Measurements from ENCODE around the gene RASIP1.
A peak's percentile ranks its signal among the peaks of the same experiment; 100 is the strongest.

The RASIP1 gene

DNA sequence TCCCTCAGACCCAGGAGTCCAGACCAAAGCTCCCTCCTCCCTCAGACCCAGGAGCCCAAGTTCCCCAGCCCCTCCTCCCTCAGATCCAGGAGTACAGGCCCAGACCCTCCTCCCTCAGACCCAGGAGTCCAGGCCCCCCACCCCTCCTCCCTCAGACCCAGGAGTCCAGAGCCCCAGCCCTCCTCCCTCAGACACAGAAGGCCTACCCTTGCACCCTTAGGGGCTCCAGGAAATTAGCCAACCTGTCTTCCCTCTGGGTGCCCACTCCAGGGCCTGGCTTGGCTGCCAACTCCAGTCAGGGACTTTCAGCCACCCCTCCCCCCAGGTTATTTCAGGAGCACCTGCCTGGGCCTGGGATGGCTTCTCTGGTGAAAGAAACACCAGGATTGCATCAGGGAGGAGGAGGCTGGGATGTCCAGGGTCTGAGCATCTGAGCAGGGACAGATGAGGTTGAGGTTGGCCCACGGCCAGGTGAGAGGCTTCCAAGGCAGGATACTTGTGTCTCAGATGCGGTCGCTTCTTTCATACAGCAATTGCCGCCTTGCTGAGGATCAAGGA is 14.8 kb upstream of the RASIP1 start, which contains the start of gene FGF21:
Gene FGF21 (plus strand): TSS at position 441 of the 558 bp plus-strand sequence. CDS start 713 bp downstream, outside the sequence.
- peaks cover 7% of the 10 kb centered on the region for H3K4me1 ChIP-seq (ENCODE audit: insufficient read depth, poor library complexity, severe bottlenecking)
- H3K27ac ChIP-seq (ENCODE audit: poor library complexity, severe bottlenecking), result no peak within 1 kb of the TSS
- H3K27me3 ChIP-seq (ENCODE audit: insufficient read depth, poor library complexity, severe bottlenecking), result no peaks in the 10 kb centered on the region
- ATAC-seq (ENCODE audit: low read depth) (no peak), DNase-seq (ENCODE audit: low spot score) (no peak)
- H3K9me3 ChIP-seq (ENCODE audit: severe bottlenecking), result no peaks in the 10 kb centered on the region
- H3K36me3 ChIP-seq (ENCODE audit: low read depth), result peaks cover 11% of the 10 kb centered on the region
- TF ChIP-seq, protein P1, sequence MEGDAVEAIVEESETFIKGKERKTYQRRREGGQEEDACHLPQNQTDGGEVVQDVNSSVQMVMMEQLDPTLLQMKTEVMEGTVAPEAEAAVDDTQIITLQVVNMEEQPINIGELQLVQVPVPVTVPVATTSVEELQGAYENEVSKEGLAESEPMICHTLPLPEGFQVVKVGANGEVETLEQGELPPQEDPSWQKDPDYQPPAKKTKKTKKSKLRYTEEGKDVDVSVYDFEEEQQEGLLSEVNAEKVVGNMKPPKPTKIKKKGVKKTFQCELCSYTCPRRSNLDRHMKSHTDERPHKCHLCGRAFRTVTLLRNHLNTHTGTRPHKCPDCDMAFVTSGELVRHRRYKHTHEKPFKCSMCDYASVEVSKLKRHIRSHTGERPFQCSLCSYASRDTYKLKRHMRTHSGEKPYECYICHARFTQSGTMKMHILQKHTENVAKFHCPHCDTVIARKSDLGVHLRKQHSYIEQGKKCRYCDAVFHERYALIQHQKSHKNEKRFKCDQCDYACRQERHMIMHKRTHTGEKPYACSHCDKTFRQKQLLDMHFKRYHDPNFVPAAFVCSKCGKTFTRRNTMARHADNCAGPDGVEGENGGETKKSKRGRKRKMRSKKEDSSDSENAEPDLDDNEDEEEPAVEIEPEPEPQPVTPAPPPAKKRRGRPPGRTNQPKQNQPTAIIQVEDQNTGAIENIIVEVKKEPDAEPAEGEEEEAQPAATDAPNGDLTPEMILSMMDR (IDR thresholded peaks at IDR 0.05; ENCODE audit: poor library complexity, severe bottlenecking), result no peak
- no peak within 1 kb of the TSS for H3K4me3 ChIP-seq (ENCODE audit: severe bottlenecking)

DNA sequence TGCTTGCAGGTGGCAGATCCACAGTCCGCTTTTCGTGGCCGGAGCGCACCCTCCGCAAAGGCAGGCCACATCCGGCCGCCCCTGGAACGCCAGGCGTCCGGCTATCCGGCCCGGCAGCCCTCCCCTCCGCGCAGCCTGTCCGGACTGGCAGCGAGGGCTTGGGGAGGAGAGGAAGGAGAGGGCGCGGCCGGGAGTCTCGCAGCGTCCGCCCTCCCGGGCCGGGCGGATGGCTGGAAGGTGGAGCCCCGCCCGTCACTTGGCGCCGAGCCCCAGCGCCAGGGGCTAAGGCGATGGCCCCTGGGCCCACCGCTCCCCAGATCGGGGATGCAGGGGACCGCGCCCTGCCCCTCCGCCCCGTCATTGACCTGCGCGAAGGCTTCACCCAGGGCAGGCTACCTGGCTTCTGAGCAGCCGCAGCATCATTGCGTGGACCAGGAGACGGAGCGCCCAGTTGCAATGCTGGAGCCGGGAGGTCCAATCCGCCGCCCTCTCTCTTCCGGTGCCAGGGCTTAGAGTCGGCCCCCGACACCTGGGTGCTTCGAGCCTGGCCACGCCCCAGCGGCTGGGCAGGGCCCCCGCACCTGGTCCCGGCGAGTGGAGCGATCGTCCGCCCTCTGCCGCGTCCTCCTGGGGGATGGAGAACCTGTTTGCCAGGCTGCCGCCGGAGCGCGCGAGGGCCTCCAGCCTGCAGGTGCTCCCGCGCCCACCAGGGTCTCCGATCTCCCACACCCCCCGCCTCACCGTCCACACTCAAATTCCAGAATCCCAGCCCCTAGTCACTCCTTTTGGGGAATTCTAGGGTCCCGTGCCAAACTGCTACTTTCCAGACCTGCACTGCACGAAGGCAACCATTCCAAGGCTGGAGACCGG is 12.3 kb upstream of the RASIP1 start, which contains the start of gene FUT1:
Gene FUT1 (minus strand): TSS at position 146 of the 870 bp plus-strand sequence. CDS start 1,360 bp downstream, outside the sequence.
- Histone ChIP-seq H3K9me3 (ENCODE audit: severe bottlenecking) (no peaks in the 10 kb centered on the region), H3K4me3 (ENCODE audit: severe bottlenecking) (peak within 1 kb of the TSS; percentile 65), H3K4me1 (ENCODE audit: insufficient read depth, poor library complexity, severe bottlenecking) (peaks cover 7% of the 10 kb centered on the region), H3K27me3 (ENCODE audit: insufficient read depth, poor library complexity, severe bottlenecking) (no peaks in the 10 kb centered on the region), H3K36me3 (ENCODE audit: low read depth) (peaks cover 31% of the 10 kb centered on the region), H3K27ac (ENCODE audit: poor library complexity, severe bottlenecking) (peak within 1 kb of the TSS; percentile 70)
- TF ChIP-seq, protein P1 (IDR thresholded peaks at IDR 0.05; ENCODE audit: poor library complexity, severe bottlenecking), result peak; percentile 9
- ATAC-seq (ENCODE audit: low read depth) (peak; percentile 89), DNase-seq (ENCODE audit: low spot score) (peak; percentile 94)

DNA sequence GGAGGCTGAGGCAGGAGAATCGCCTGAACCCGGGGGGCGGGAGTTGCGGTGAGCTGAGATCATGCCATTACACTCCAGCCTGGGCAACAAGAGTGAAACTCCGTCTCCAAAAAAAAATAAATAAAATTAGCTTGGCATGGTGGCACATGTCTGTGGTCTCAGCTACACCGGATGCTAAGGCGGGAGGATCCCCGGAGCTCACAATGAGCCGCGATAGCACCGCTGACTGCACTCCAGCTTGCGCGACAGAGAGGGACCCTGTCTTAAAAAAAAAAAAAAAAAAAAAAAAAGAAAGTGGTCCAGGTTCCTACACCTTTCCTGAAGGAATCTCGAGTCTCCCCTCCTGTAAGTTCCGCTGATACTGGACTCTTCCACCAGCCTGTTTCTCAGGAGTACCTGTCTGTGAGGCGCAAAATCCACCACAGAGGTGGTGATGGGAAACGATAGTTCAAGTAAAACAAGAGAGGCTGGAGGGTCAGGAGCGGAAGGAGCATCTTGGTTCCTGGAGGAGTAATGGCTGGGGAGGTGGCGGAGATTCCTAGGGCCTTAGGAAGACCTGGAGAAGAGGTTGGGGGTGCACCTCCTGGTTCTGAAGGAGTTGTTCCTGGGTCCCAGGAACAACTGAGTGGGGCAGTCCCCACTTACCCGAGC is 11.6 kb upstream of the RASIP1 start:
- H3K4me3 ChIP-seq (ENCODE audit: severe bottlenecking), result peak overlapping the region; percentile 65
- peaks cover 7% of the 10 kb centered on the region for H3K4me1 ChIP-seq (ENCODE audit: insufficient read depth, poor library complexity, severe bottlenecking)
- H3K9me3 ChIP-seq (ENCODE audit: severe bottlenecking), result no peaks in the 10 kb centered on the region
- peak overlapping the region; percentile 70 for H3K27ac ChIP-seq (ENCODE audit: poor library complexity, severe bottlenecking)
- no peaks in the 10 kb centered on the region for H3K27me3 ChIP-seq (ENCODE audit: insufficient read depth, poor library complexity, severe bottlenecking)
- H3K36me3 ChIP-seq (ENCODE audit: low read depth), result peaks cover 39% of the 10 kb centered on the region
- ATAC-seq (ENCODE audit: low read depth) (no peak; the same call in 2 of the 3 replicates), DNase-seq (ENCODE audit: low spot score) (no peak)
- TF ChIP-seq, protein P1 (IDR thresholded peaks at IDR 0.05; ENCODE audit: poor library complexity, severe bottlenecking), result no peak

DNA sequence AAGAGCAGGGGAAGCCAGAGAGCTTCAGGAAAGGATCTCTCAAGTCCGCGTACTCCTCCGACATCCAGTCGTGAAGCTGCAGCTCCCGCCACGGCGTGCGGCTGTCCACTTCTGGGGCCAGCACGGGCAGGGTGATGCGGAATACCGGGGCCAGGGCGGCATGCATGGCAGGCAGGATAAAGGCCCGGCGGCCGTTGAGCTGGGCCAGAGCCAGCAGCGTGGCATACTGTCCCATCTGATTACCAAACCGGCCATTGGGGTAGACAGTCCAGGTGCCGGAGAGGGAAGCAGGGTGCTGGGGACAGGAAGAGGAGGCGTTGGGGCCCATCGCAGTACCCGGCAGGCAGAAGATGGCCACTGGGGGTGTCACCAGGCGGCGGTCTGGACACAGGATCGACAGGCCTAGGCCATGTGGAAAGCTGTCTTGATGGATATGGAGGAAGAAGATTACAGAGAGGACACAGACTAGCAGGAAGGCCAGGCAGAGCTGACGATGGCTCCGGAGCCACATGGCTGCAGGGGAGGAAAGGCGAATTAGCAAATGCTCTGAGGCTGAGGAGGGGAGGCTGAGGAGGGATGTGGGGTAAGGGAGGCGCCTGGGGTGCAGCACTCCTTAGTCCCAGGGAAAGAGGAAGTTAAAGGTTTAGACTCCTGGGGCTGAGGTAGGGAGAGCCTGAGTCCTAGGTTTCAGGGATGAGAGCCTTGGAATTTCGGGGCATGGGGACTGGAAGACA is 10.5 kb upstream of the RASIP1 start:
- ATAC-seq (ENCODE audit: low read depth) (no peak), DNase-seq (ENCODE audit: low spot score) (no peak)
- no peaks in the 10 kb centered on the region for H3K9me3 ChIP-seq (ENCODE audit: severe bottlenecking)
- H3K27ac ChIP-seq (ENCODE audit: poor library complexity, severe bottlenecking), result peak overlapping the region; percentile 70
- TF ChIP-seq, protein P1 (IDR thresholded peaks at IDR 0.05; ENCODE audit: poor library complexity, severe bottlenecking), result no peak
- H3K4me1 ChIP-seq (ENCODE audit: insufficient read depth, poor library complexity, severe bottlenecking), result peaks cover 7% of the 10 kb centered on the region
- peaks cover 40% of the 10 kb centered on the region for H3K36me3 ChIP-seq (ENCODE audit: low read depth)
- no peak overlapping the region for H3K4me3 ChIP-seq (ENCODE audit: severe bottlenecking)
- no peaks in the 10 kb centered on the region for H3K27me3 ChIP-seq (ENCODE audit: insufficient read depth, poor library complexity, severe bottlenecking)
